Measurements from ENCODE around the gene UBE2C. TPM values are rescaled to one million over a fixed set of nuclear protein-coding genes. Genes with fewer than 3 reads are reported as not detected.

The UBE2C gene
- 95.7 and 112 TPM in 2 replicates for total RNA-seq

GRCh38 chr20:45812157-45813005, at the start of gene UBE2C:
UBE2C (plus strand) TSS chr20:45812644; CDS start chr20:45812696, 52 bp downstream.

GRCh38 chr20:45827030-45827652, 14.7 kb downstream of the UBE2C start, which contains the start of gene TNNC2:
TNNC2 (minus strand) TSS chr20:45827312; CDS start chr20:45827248, 64 bp downstream.

GRCh38 chr20:45833030-45833882, 20.8 kb downstream of the UBE2C start, which contains the start of gene SNX21:
SNX21 (plus strand) TSS chr20:45833799; CDS start chr20:45833920, 121 bp downstream.

GRCh38 chr20:45857114-45857881, 44.9 kb downstream of the UBE2C start, which contains the start of the genes ACOT8 and ZSWIM3:
ACOT8 (minus strand) TSS chr20:45857392; CDS start chr20:45857315, 77 bp downstream.
ZSWIM3 (plus strand) TSS chr20:45857614; CDS start chr20:45857826, 212 bp downstream.

Other genes with a start within 250 kb of the UBE2C start
- gene WFDC8, start 233.4 kb upstream of the UBE2C start, total RNA-seq, result not detected in 2 replicates
- not detected in 2 replicates for gene WFDC10A, start 182.9 kb upstream of the UBE2C start, total RNA-seq
- not detected in 2 replicates for gene WFDC9, start 181.4 kb upstream of the UBE2C start, total RNA-seq
- gene WFDC11, start 142.4 kb upstream of the UBE2C start, total RNA-seq, result not detected in 2 replicates
- not detected in 2 replicates for gene WFDC13, start 110.6 kb upstream of the UBE2C start, total RNA-seq
- gene WFDC10B, start 107.6 kb upstream of the UBE2C start, total RNA-seq, result not detected in 2 replicates
- gene SPINT4, start 90.3 kb upstream of the UBE2C start, total RNA-seq, result not detected in 2 replicates
- gene WFDC3, start 20.8 kb upstream of the UBE2C start, total RNA-seq, result 0.56 and 1.1 TPM in 2 replicates
- 10.8 and 24.2 TPM in 2 replicates for gene DNTTIP1, start 20.7 kb upstream of the UBE2C start, total RNA-seq
- 0.21 TPM in 1 of 2 replicates, not detected in the other for gene TNNC2, start 14.7 kb downstream of the UBE2C start, total RNA-seq
- gene SNX21, start 21.2 kb downstream of the UBE2C start, total RNA-seq, result 23.2 and 37.3 TPM in 2 replicates
- gene ACOT8, start 44.7 kb downstream of the UBE2C start, total RNA-seq, result 46.7 and 50.1 TPM in 2 replicates
- 0.74 and 2.4 TPM in 2 replicates for gene ZSWIM3, start 45.0 kb downstream of the UBE2C start, total RNA-seq
- 6.8 and 9.0 TPM in 2 replicates for gene ZSWIM1, start 68.6 kb downstream of the UBE2C start, total RNA-seq
- gene SPATA25, start 75.0 kb downstream of the UBE2C start, total RNA-seq, result 0.33 TPM in 1 of 2 replicates, not detected in the other
- 2.0 and 2.3 TPM in 2 replicates for gene NEURL2, start 78.6 kb downstream of the UBE2C start, total RNA-seq
- gene CTSA, start 78.7 kb downstream of the UBE2C start, total RNA-seq, result 24.1 and 39.4 TPM in 2 replicates
- gene PLTP, start 99.5 kb downstream of the UBE2C start, total RNA-seq, result 68.9 and 99.4 TPM in 2 replicates
- gene PCIF1, start 122.0 kb downstream of the UBE2C start, total RNA-seq, result 11.2 and 19.6 TPM in 2 replicates
- 10.8 and 15.0 TPM in 2 replicates for gene ZNF335, start 159.6 kb downstream of the UBE2C start, total RNA-seq
- gene MMP9, start 196.3 kb downstream of the UBE2C start, total RNA-seq, result 10.5 and 10.7 TPM in 2 replicates
- gene SLC12A5, start 216.6 kb downstream of the UBE2C start, total RNA-seq, result 0.56 and 0.98 TPM in 2 replicates